GM10248 (cell line): ENCODE measurements around the gene CRIM1.

Experiments
- CTCF ChIA-PET: fragments of 300-600 bp; sonication (Branson Sonifier 250); formaldehyde crosslinking; extraction: SDS; loops from one replicate; lab custom pipeline; 2021; ENCODE audit warnings: antibody characterized with exemption; lab: Yijun Ruan, JAX
- POLR2A ChIA-PET: fragments of 350-650 bp; sonication (Branson Sonifier 250); formaldehyde crosslinking; extraction: SDS; loops from one replicate; lab custom pipeline; 2020; ENCODE audit warnings: antibody characterized with exemption; lab: Yijun Ruan, JAX
- DNase-seq: peaks from one replicate; pipeline ENCODE4 v3.0.0; 2012; ENCODE audit errors: extremely low spot score
- TF ChIP-seq, protein P1 (sequence below): IDR thresholded peaks from 2 replicates; pipeline ENCODE4 v1.5.1; 2012; ENCODE audit warnings: mild to moderate bottlenecking, low read depth; ENCODE audit errors: extremely low read depth, missing control alignments, control extremely low read depth

Gene CRIM1

GRCh38 chr2:36405183-36405582 is 49.6 kb downstream of the CRIM1 start:
- TF ChIP-seq, protein P1, sequence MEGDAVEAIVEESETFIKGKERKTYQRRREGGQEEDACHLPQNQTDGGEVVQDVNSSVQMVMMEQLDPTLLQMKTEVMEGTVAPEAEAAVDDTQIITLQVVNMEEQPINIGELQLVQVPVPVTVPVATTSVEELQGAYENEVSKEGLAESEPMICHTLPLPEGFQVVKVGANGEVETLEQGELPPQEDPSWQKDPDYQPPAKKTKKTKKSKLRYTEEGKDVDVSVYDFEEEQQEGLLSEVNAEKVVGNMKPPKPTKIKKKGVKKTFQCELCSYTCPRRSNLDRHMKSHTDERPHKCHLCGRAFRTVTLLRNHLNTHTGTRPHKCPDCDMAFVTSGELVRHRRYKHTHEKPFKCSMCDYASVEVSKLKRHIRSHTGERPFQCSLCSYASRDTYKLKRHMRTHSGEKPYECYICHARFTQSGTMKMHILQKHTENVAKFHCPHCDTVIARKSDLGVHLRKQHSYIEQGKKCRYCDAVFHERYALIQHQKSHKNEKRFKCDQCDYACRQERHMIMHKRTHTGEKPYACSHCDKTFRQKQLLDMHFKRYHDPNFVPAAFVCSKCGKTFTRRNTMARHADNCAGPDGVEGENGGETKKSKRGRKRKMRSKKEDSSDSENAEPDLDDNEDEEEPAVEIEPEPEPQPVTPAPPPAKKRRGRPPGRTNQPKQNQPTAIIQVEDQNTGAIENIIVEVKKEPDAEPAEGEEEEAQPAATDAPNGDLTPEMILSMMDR, result no peak
- ChIA-PET CTCF (interaction anchor here (0.7 to 1.5 kb wide), 3 partner anchors 23 to 260 kb away, joined by 3 read pairs; no protein-coding TSS in a partner anchor), POLR2A (no interaction called here)
- no peak for DNase-seq

DNA sequence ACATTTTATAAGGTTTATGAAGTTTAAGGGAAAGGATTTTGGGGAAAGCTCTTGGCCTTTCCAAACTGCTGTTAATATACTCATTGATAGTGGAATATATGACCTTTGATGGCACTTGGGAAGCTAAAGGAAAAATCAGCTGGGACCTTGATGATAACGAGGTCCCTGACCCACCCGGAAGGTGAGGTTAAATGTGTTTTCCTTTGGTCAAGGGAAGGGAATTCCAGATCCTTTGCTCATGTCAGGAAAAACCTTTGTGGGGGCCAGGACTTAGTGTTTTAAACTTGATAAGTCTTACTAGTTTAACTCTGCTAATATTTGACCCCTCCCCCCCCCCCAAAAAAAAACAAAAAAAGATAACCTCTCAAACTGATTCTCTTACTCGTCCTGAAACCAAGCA is 50.7 kb downstream of the CRIM1 start:
- CTCF ChIA-PET, result interaction anchor here (1.1 to 1.2 kb wide), 2 partner anchors 12 to 16 kb away, joined by 3 to 7 read pairs; no protein-coding TSS in a partner anchor
- TF ChIP-seq, protein P1, result no peak
- POLR2A ChIA-PET, result no interaction called here
- DNase-seq, result no peak

DNA sequence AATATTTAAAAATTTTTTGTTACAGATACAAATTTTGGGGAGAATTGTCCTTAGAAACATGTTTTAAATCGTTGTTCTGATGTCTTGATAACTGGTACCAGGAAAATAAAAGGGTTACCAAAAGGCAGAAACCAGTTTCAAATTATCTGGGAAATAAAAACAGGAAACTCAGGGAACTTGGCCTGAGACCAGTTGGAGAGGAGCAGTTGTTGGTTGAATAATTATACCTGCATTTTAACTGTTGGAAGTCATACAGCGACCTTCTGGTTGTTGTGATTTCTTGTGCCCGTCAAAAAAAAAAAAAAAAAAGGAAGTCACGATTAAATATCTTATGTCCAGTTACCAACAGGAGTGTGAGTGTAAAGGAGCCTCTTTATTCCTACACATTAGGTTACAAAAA is 51.8 kb downstream of the CRIM1 start:
- CTCF ChIA-PET, result no interaction called here
- POLR2A ChIA-PET, result no interaction called here
- TF ChIP-seq, protein P1, result no peak
- no peak for DNase-seq

DNA sequence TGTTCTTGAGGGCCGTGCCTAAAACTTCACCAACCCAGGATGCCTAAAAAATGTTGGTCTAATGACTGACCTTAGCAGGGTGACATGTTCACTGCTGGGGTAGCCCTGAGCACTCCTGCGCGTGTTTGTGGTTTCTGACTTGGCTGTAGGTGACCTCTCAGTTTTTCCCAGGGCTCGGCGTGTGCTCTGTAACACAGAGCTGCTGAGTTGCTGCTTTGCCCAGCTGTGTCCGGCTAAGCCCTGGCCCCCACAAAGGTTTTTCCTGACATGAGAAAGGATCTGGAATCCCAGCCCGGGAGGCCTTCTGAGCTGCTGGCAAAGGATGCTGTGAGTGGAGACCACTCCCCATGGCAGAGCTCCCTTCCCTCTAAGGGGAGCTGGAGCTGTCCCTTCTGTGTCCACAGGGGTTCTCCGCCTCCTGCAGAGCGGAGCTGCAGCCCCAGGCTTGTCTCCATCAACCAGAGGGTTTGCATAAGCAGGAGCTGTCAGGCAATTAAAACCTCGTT is 52.7 kb downstream of the CRIM1 start:
- TF ChIP-seq, protein P1, result no peak
- POLR2A ChIA-PET, result no interaction called here
- no peak for DNase-seq
- CTCF ChIA-PET, result interaction anchor here (0.9 to 2.3 kb wide), 3 partner anchors 10 to 30 kb away, joined by 4 to 8 read pairs (median 5); no protein-coding TSS in a partner anchor

- CTCF ChIA-PET, result interaction anchor here (1.3 to 2.3 kb wide), 3 partner anchors 9 to 118 kb away, joined by 3 to 8 read pairs (median 5); no protein-coding TSS in a partner anchor
- no peak for DNase-seq
- POLR2A ChIA-PET, result no interaction called here
- TF ChIP-seq, protein P1, result no peak
Measured at GRCh38 chr2:36409335-36409734, 53.8 kb downstream of the CRIM1 start.

DNA sequence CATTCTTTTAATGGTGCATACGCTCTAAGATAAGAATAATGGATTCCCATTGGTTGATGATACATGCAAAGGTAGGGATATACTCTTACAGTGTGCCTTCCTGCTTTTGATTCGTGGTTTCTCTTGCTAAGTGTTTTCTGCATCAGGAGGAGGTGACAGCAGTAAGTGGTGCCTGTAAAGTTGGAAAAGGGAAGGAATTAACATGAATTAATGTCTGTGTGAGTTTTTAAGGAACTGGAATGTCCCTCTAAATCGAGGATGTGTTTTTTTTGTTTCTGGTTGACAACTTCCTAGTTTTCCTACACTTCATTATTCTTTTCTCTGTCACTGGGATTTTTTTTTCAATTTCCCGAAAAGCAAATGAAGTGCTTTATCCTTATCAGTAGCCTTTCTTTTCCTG is 54.4 kb downstream of the CRIM1 start:
- CTCF ChIA-PET, result interaction anchor here (1.3 to 2.3 kb wide), 3 partner anchors 9 to 117 kb away, joined by 3 to 8 read pairs (median 5); no protein-coding TSS in a partner anchor
- TF ChIP-seq, protein P1, result no peak
- POLR2A ChIA-PET, result no interaction called here
- DNase-seq, result no peak
